CD8-positive, alpha-beta memory T cell (primary cell): ENCODE results near the gene CXCL16. TPM values are rescaled to one million over a fixed set of nuclear protein-coding genes. Genes with fewer than 3 reads are reported as not detected.

ENCODE experiments used
- CTCF ChIA-PET: fragments of 350-600 bp; sonication (Branson Sonifier 250); formaldehyde crosslinking; loops from one replicate; lab custom pipeline; 2021; ENCODE audit warnings: antibody characterized with exemption; lab: Charles Lee
- POLR2A ChIA-PET: fragments of 350-600 bp; sonication (Branson Sonifier 250); formaldehyde crosslinking; loops from one replicate; lab custom pipeline; 2021; ENCODE audit warnings: antibody characterized with exemption; lab: Charles Lee
- DNase-seq, 5 donors: peaks; one replicate each; pipeline versions ENCODE4 v3.0.0 to v3.0.0-alpha.2; 2020 to 2022; ENCODE audit warnings: mixed read lengths in 1 of 5
- H3K27ac ChIP-seq: one replicate; pipeline ENCODE4 v1.7.0; 2013; ENCODE audit warnings: low read depth, mild to moderate bottlenecking, low read length, moderate library complexity
- H3K27me3 ChIP-seq: 2 replicates; pipeline ENCODE4 v1.7.0; 2013; ENCODE audit warnings: low read length, mild to moderate bottlenecking; ENCODE audit not compliant: insufficient read depth, poor library complexity, severe bottlenecking
- H3K36me3 ChIP-seq: 2 replicates; pipeline ENCODE4 v1.7.0; 2013; ENCODE audit warnings: mild to moderate bottlenecking, low read length, moderate library complexity; ENCODE audit not compliant: insufficient read depth
- H3K4me1 ChIP-seq: 2 replicates; pipeline ENCODE4 v1.7.0; 2013; ENCODE audit warnings: mild to moderate bottlenecking, low read length, moderate library complexity; ENCODE audit not compliant: insufficient read depth
- H3K4me3 ChIP-seq: 2 replicates; pipeline ENCODE4 v1.7.0; 2013; ENCODE audit warnings: mild to moderate bottlenecking, low read length
- H3K9me3 ChIP-seq: 2 replicates; pipeline ENCODE4 v1.7.0; 2013; ENCODE audit warnings: mild to moderate bottlenecking, low read length
- H3K27ac Mint-ChIP-seq, 8 donors: one replicate each; pipeline ENCODE4 v1.8.0; 2020 to 2021; ENCODE audit warnings: mixed read lengths in 8 of 8, mild to moderate bottlenecking in 6 of 8, inconsistent platforms in 3 of 8, moderate library complexity in 3 of 8
- H3K27me3 Mint-ChIP-seq, 2 donors: one replicate each; pipeline ENCODE4 v1.8.0; 2020 to 2021; ENCODE audit warnings: mixed read lengths in 2 of 2, mild to moderate bottlenecking in 1 of 2, moderate library complexity in 1 of 2
- H3K36me3 Mint-ChIP-seq, 3 donors: one replicate each; pipeline ENCODE4 v1.8.0; 2020 to 2021; ENCODE audit warnings: mixed read lengths in 3 of 3, inconsistent platforms in 1 of 3, mild to moderate bottlenecking in 1 of 3
- H3K4me1 Mint-ChIP-seq, 3 donors: one replicate each; pipeline ENCODE4 v1.8.0; 2020 to 2021; ENCODE audit warnings: mixed read lengths in 3 of 3, inconsistent platforms in 1 of 3, mild to moderate bottlenecking in 1 of 3
- H3K4me3 Mint-ChIP-seq, 7 donors: one replicate each; pipeline ENCODE4 v1.8.0; 2020 to 2021; ENCODE audit warnings: mixed read lengths in 7 of 7, mild to moderate bottlenecking in 6 of 7, moderate library complexity in 4 of 7, inconsistent platforms in 2 of 7
- H3K9me3 Mint-ChIP-seq, 5 donors: one replicate each; pipeline ENCODE4 v1.8.0; 2020 to 2022; ENCODE audit warnings: mixed read lengths in 5 of 5, mild to moderate bottlenecking in 3 of 5, moderate library complexity in 2 of 5, inconsistent platforms in 1 of 5
- polyA plus RNA-seq: library from polyadenylated mRNA; unstranded; fragments of 300-500 nt; fragmentation: Illumina TruSeq; gene quantifications from one replicate; pipeline ENCODE4 v1.2.3, GENCODE V29; 2021
- total RNA-seq, 2 experiments: library from RNA; stranded (reverse); gene quantifications; one replicate each; pipeline ENCODE4 v1.2.3, GENCODE V29; 2021

The CXCL16 gene, protein sequence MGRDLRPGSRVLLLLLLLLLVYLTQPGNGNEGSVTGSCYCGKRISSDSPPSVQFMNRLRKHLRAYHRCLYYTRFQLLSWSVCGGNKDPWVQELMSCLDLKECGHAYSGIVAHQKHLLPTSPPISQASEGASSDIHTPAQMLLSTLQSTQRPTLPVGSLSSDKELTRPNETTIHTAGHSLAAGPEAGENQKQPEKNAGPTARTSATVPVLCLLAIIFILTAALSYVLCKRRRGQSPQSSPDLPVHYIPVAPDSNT
- total RNA-seq = 1 to 10 TPM; 2.4 to 2.8 TPM
- 3.0 TPM for polyA plus RNA-seq

- Histone ChIP-seq H3K27ac (no peak within 1 kb of the TSS), H3K27me3 (peaks cover 10% of the 10 kb centered on the region)
These were observed at the start of gene CXCL16, which contains the start of gene ZMYND15 for GRCh38 chr17:4739122-4740024. Gene CXCL16 (minus strand): TSS chr17:4739928. CDS start chr17:4739339, 589 bp downstream. Gene ZMYND15 (plus strand): TSS chr17:4739833. CDS start chr17:4740549, 716 bp downstream.

DNA sequence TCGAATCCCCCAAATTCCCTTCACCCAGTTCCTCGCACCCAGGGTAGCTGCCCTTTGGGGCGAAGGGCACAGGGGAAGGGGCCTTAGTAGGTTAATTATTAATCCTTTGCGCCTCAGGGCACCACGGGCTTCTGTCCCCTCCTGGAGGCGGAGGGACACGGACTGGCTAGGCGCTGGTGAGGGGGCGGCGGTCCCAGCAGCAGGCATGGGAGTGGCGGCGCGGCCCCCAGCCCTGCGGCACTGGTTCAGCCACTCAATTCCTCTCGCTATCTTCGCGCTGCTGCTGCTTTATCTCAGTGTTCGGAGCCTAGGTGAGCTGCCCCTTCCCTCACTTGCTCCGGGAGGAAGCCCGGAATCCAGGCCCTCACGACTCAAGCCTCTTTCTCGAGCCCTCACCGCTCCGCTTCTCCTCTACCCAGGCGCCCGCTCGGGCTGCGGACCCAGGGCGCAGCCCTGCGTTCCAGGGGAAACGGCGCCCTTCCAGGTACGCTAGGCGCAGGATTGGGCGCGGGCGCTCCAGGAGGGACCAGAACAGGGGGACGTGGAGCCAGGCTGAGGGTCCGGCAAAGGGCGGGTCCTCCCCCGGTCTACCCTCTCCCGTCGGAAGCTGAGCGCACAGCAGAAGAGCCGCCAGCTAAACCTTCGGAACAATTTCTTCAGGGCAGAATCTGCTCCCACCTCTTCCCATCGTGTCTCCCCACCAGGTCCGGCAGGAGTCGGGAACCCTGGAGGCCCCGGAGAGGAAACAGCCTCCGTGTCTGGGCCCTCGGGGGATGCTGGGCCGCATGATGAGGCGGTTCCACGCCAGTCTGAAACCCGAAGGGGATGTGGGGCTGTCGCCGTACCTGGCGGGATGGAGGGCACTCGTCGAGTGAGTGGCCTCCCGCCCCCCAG is 49.3 kb upstream of the CXCL16 start, which contains the start of gene GLTPD2:
Gene GLTPD2 (plus strand): TSS at position 158 of the 894 bp plus-strand sequence. CDS start 48 bp downstream, at position 206.
- Mint-ChIP-seq H3K9me3 (peaks cover 0 to 2% (median 0%) of the 10 kb centered on the region in 5 donors), H3K27me3 (peaks cover 37 to 40% of the 10 kb centered on the region in 2 donors), H3K27ac (peak within 1 kb of the TSS in 7 of 8 donors; percentile 12 to 83 (median 73)), H3K4me3 (peak within 1 kb of the TSS; percentile 70 to 90 (median 77)), H3K4me1 (peaks cover 18 to 38% (median 26%) of the 10 kb centered on the region in 3 donors), H3K36me3 (peaks cover 0 to 2% (median 0%) of the 10 kb centered on the region in 3 donors)
- Histone ChIP-seq H3K27ac (peak within 1 kb of the TSS; percentile 83), H3K4me1 (peaks cover 24% of the 10 kb centered on the region), H3K36me3 (no peaks in the 10 kb centered on the region), H3K27me3 (peaks cover 17% of the 10 kb centered on the region), H3K4me3 (peak within 1 kb of the TSS; percentile 42), H3K9me3 (no peaks in the 10 kb centered on the region)
- ChIA-PET CTCF (interaction anchor here (0.5 to 4.5 kb wide), 42 partner anchors 9 to 485 kb away, joined by 3 to 52 read pairs (median 4); partner anchors contain the start of genes ARRB2, C17orf107, MED11 and PELP1), POLR2A (interaction anchor here (0.7 to 2.3 kb wide), 9 partner anchors 17 to 111 kb away, joined by 3 to 24 read pairs (median 4); partner anchors contain the start of genes ARRB2, C17orf107, MED11 and PLD2)
- DNase-seq = no peak

More at GRCh38 chr17:4739122-4740024, at the start of gene CXCL16, which contains the start of gene ZMYND15:
- Mint-ChIP-seq H3K27me3 (peaks cover 14% of the 10 kb centered on the region in 2 donors), H3K9me3 (no peaks in the 10 kb centered on the region), H3K4me1 (peaks cover 17 to 19% (median 18%) of the 10 kb centered on the region in 3 donors), H3K27ac (peak within 1 kb of the TSS; percentile 36 to 96 (median 90)), H3K36me3 (peaks cover 0 to 6% (median 1%) of the 10 kb centered on the region in 3 donors), H3K4me3 (peak within 1 kb of the TSS; percentile 90 to 96 (median 94))
- Histone ChIP-seq H3K9me3 (no peaks in the 10 kb centered on the region), H3K36me3 (no peaks in the 10 kb centered on the region), H3K4me3 (peak within 1 kb of the TSS; percentile 75), H3K4me1 (peaks cover 18% of the 10 kb centered on the region)
- DNase-seq = peak; percentile 53 to 77 (median 69)
- CTCF ChIA-PET = interaction anchor here (0.8 to 2.1 kb wide), 5 partner anchors 9 to 150 kb away, joined by 3 to 11 read pairs (median 3); partner anchors contain the start of genes ARRB2 and GLTPD2
- POLR2A ChIA-PET = no interaction called here

GRCh38 chr17:4788159-4788806 is 48.6 kb upstream of the CXCL16 start:
- Mint-ChIP-seq H3K9me3 (peaks cover 0 to 2% (median 0%) of the 10 kb centered on the region in 5 donors), H3K36me3 (peaks cover 0 to 2% (median 0%) of the 10 kb centered on the region in 3 donors), H3K27me3 (peaks cover 38 to 45% of the 10 kb centered on the region in 2 donors), H3K4me1 (peaks cover 18 to 38% (median 26%) of the 10 kb centered on the region in 3 donors), H3K4me3 (peak overlapping the region; percentile 23 to 88 (median 49)), H3K27ac (peak overlapping the region in 4 of 8 donors; percentile 3 to 80 (median 59))
- Histone ChIP-seq H3K4me3 (no peak overlapping the region), H3K36me3 (no peaks in the 10 kb centered on the region), H3K27me3 (peaks cover 23% of the 10 kb centered on the region), H3K27ac (no peak overlapping the region), H3K4me1 (peaks cover 24% of the 10 kb centered on the region), H3K9me3 (no peaks in the 10 kb centered on the region)
- CTCF ChIA-PET = interaction anchor here (1.0 to 4.5 kb wide), 4 partner anchors 9 to 101 kb away, joined by 3 to 52 read pairs (median 10); partner anchors contain the start of gene ARRB2
- POLR2A ChIA-PET = interaction anchor here (0.7 to 1.0 kb wide), 2 partner anchors 78 to 92 kb away, joined by 4 to 5 read pairs; no protein-coding TSS in a partner anchor
- DNase-seq = no peak

- no peak overlapping the region for H3K4me3 ChIP-seq
- ChIA-PET CTCF (interaction anchor here (1.3 to 4.1 kb wide), 3 partner anchors 9 to 77 kb away, joined by 3 to 15 read pairs (median 4); partner anchors contain the start of genes ARRB2 and PSMB6), POLR2A (no interaction called here)
- no peak overlapping the region for H3K27ac ChIP-seq
- Mint-ChIP-seq H3K4me1 (peaks cover 18 to 38% (median 26%) of the 10 kb centered on the region in 3 donors), H3K27me3 (peaks cover 51 to 53% of the 10 kb centered on the region in 2 donors), H3K9me3 (peaks cover 0 to 2% (median 0%) of the 10 kb centered on the region in 5 donors), H3K27ac (no peak overlapping the region), H3K4me3 (peak overlapping the region in 3 of 7 donors; percentile 2 to 63 (median 49)), H3K36me3 (peaks cover 0 to 2% (median 0%) of the 10 kb centered on the region in 3 donors)
- H3K36me3 ChIP-seq = no peaks in the 10 kb centered on the region
- H3K9me3 ChIP-seq = no peaks in the 10 kb centered on the region
- DNase-seq = no peak
- H3K4me1 ChIP-seq = peaks cover 24% of the 10 kb centered on the region
- H3K27me3 ChIP-seq = peaks cover 23% of the 10 kb centered on the region
These were observed 46.8 kb upstream of the CXCL16 start for GRCh38 chr17:4786516-4786915.

GRCh38 chr17:4786106-4786511 is 46.4 kb upstream of the CXCL16 start, which contains the start of gene VMO1:
Gene VMO1 (minus strand): TSS chr17:4786364. CDS start chr17:4786352, 12 bp downstream.
- Mint-ChIP-seq H3K36me3 (peaks cover 0 to 2% (median 0%) of the 10 kb centered on the region in 3 donors), H3K4me1 (peaks cover 18 to 35% (median 24%) of the 10 kb centered on the region in 3 donors), H3K9me3 (peaks cover 0 to 2% (median 0%) of the 10 kb centered on the region in 5 donors), H3K4me3 (peak within 1 kb of the TSS; percentile 19 to 88 (median 54)), H3K27ac (peak within 1 kb of the TSS in 1 of 8 donors; percentile 80), H3K27me3 (peaks cover 51 to 53% of the 10 kb centered on the region in 2 donors)
- Histone ChIP-seq H3K9me3 (no peaks in the 10 kb centered on the region), H3K4me1 (peaks cover 24% of the 10 kb centered on the region), H3K4me3 (no peak within 1 kb of the TSS), H3K27ac (no peak within 1 kb of the TSS), H3K36me3 (no peaks in the 10 kb centered on the region), H3K27me3 (peaks cover 23% of the 10 kb centered on the region)
- POLR2A ChIA-PET = no interaction called here
- CTCF ChIA-PET = interaction anchor here (1.3 to 4.1 kb wide), 3 partner anchors 10 to 77 kb away, joined by 3 to 15 read pairs (median 4); partner anchors contain the start of genes ARRB2 and PSMB6
- DNase-seq = no peak

- Histone ChIP-seq H3K4me1 (peaks cover 20% of the 10 kb centered on the region), H3K27ac (no peak overlapping the region), H3K4me3 (no peak overlapping the region), H3K36me3 (no peaks in the 10 kb centered on the region), H3K9me3 (no peaks in the 10 kb centered on the region), H3K27me3 (peaks cover 23% of the 10 kb centered on the region)
- Mint-ChIP-seq H3K9me3 (peaks cover 0 to 2% (median 0%) of the 10 kb centered on the region in 5 donors), H3K27me3 (peaks cover 53 to 55% of the 10 kb centered on the region in 2 donors), H3K36me3 (peaks cover 0 to 2% (median 0%) of the 10 kb centered on the region in 3 donors), H3K27ac (no peak overlapping the region), H3K4me3 (peak overlapping the region in 6 of 7 donors; percentile 19 to 65 (median 48)), H3K4me1 (peaks cover 14 to 29% (median 18%) of the 10 kb centered on the region in 3 donors)
- ChIA-PET POLR2A (no interaction called here), CTCF (interaction anchor here (0.9 to 4.1 kb wide), 3 partner anchors 71 to 91 kb away, joined by 3 to 15 read pairs (median 4); partner anchors contain the start of gene ARRB2)
- DNase-seq = no peak
These were observed 45.8 kb upstream of the CXCL16 start for GRCh38 chr17:4785311-4786105.
